Subcutaneous abdominal adipose tissue (tissue), 5 donors: Measurements from ENCODE around the gene DNAH17.

Source experiments
- H3K27ac ChIP-seq: one replicate; pipeline ENCODE4 v1.7.0; 2013; ENCODE audit warnings: low read depth, mild to moderate bottlenecking, inconsistent platforms, low read length, moderate library complexity
- H3K27me3 ChIP-seq, 5 donors: one replicate each; pipeline ENCODE4 v1.7.0; 2013; ENCODE audit warnings: low read length in 5 of 5, inconsistent platforms in 1 of 5; ENCODE audit not compliant: control insufficient read depth in 5 of 5, insufficient read depth in 4 of 5
- H3K36me3 ChIP-seq, 5 donors: one replicate each; pipeline ENCODE4 v1.7.0; 2013; ENCODE audit warnings: low read length in 5 of 5; ENCODE audit not compliant: control insufficient read depth in 5 of 5, insufficient read depth in 5 of 5
- H3K4me1 ChIP-seq, 5 donors: one replicate each; pipeline ENCODE4 v1.7.0; 2013; ENCODE audit warnings: low read length in 5 of 5, mild to moderate bottlenecking in 3 of 5, moderate library complexity in 1 of 5; ENCODE audit not compliant: control insufficient read depth in 5 of 5, insufficient read depth in 5 of 5
- H3K4me3 ChIP-seq, 5 donors: one replicate each; pipeline ENCODE4 v1.7.0; 2013; ENCODE audit warnings: low read length in 5 of 5, low read depth in 1 of 5
- H3K9ac ChIP-seq, 5 donors: one replicate each; pipeline ENCODE4 v1.7.0; 2013; ENCODE audit warnings: low read length in 5 of 5, mild to moderate bottlenecking in 4 of 5, moderate library complexity in 3 of 5
- H3K9me3 ChIP-seq, 5 donors: one replicate each; pipeline ENCODE4 v1.7.0; 2013; ENCODE audit warnings: low read length in 5 of 5; ENCODE audit not compliant: control insufficient read depth in 5 of 5
- donor health status: healthy.
- donor health status: healthy.
- donor health status: healthy.
- donor health status: healthy.
- donor health status: healthy.

Gene DNAH17

GRCh38 chr17:78486946-78487680 is 90.1 kb downstream of the DNAH17 start:
- peaks cover 0 to 5% (median 3%) of the 10 kb centered on the region in 5 donors for H3K27me3 ChIP-seq

GRCh38 chr17:78486228-78486802 is 90.9 kb downstream of the DNAH17 start:
- Histone ChIP-seq H3K4me1 (peaks cover 2 to 11% (median 9%) of the 10 kb centered on the region in 5 donors), H3K4me3 (no peak overlapping the region), H3K27ac (no peak overlapping the region), H3K9me3 (no peaks in the 10 kb centered on the region), H3K9ac (no peak overlapping the region), H3K36me3 (no peaks in the 10 kb centered on the region), H3K27me3 (peaks cover 0 to 5% (median 3%) of the 10 kb centered on the region in 5 donors)

More at GRCh38 chr17:78486946-78487680, 90.1 kb downstream of the DNAH17 start:
- Histone ChIP-seq H3K4me1 (peaks cover 2 to 11% (median 9%) of the 10 kb centered on the region in 5 donors), H3K9ac (no peak overlapping the region), H3K4me3 (no peak overlapping the region), H3K9me3 (no peaks in the 10 kb centered on the region), H3K27ac (no peak overlapping the region), H3K36me3 (no peaks in the 10 kb centered on the region)

GRCh38 chr17:78485290-78486168 is 91.7 kb downstream of the DNAH17 start:
- Histone ChIP-seq H3K27me3 (peaks cover 0 to 5% (median 3%) of the 10 kb centered on the region in 5 donors), H3K36me3 (no peaks in the 10 kb centered on the region), H3K4me3 (peak overlapping the region in 1 of 5 donors; percentile 57), H3K4me1 (peaks cover 2 to 11% (median 9%) of the 10 kb centered on the region in 5 donors), H3K9ac (no peak overlapping the region), H3K27ac (no peak overlapping the region), H3K9me3 (no peaks in the 10 kb centered on the region)

GRCh38 chr17:78484271-78485246 is 92.6 kb downstream of the DNAH17 start:
- no peaks in the 10 kb centered on the region for H3K36me3 ChIP-seq
- peaks cover 0 to 5% (median 0%) of the 10 kb centered on the region in 5 donors for H3K27me3 ChIP-seq
- H3K9me3 ChIP-seq: no peaks in the 10 kb centered on the region
- peak overlapping the region; percentile 17 to 57 (median 48) for H3K4me3 ChIP-seq
- peak overlapping the region in 1 of 5 donors; percentile 31 for H3K9ac ChIP-seq
- H3K27ac ChIP-seq: no peak overlapping the region
- H3K4me1 ChIP-seq: peaks cover 2 to 11% (median 9%) of the 10 kb centered on the region in 5 donors

GRCh38 chr17:78479369-78479768 is 97.8 kb downstream of the DNAH17 start:
- H3K27ac ChIP-seq: no peak overlapping the region
- no peaks in the 10 kb centered on the region for H3K36me3 ChIP-seq
- H3K9ac ChIP-seq: no peak overlapping the region
- H3K4me3 ChIP-seq: no peak overlapping the region
- H3K9me3 ChIP-seq: no peaks in the 10 kb centered on the region
- peaks cover 3 to 24% (median 11%) of the 10 kb centered on the region in 5 donors for H3K27me3 ChIP-seq
- H3K4me1 ChIP-seq: peaks cover 2 to 5% (median 4%) of the 10 kb centered on the region in 5 donors

- no peak overlapping the region for H3K4me3 ChIP-seq
- H3K27me3 ChIP-seq: peaks cover 0 to 24% (median 11%) of the 10 kb centered on the region in 5 donors
- H3K36me3 ChIP-seq: no peaks in the 10 kb centered on the region
- no peaks in the 10 kb centered on the region for H3K9me3 ChIP-seq
- H3K27ac ChIP-seq: no peak overlapping the region
- H3K4me1 ChIP-seq: no peaks in the 10 kb centered on the region
- H3K9ac ChIP-seq: no peak overlapping the region
These were observed 98.4 kb downstream of the DNAH17 start for GRCh38 chr17:78478757-78479297.

GRCh38 chr17:78477913-78478756 is 99.1 kb downstream of the DNAH17 start:
- H3K4me1 ChIP-seq: no peaks in the 10 kb centered on the region
- peaks cover 4 to 24% (median 12%) of the 10 kb centered on the region in 5 donors for H3K27me3 ChIP-seq
- H3K27ac ChIP-seq: no peak overlapping the region
- H3K9me3 ChIP-seq: no peaks in the 10 kb centered on the region
- no peak overlapping the region for H3K9ac ChIP-seq
- H3K4me3 ChIP-seq: no peak overlapping the region
- H3K36me3 ChIP-seq: no peaks in the 10 kb centered on the region

- no peaks in the 10 kb centered on the region for H3K36me3 ChIP-seq
- no peak overlapping the region for H3K4me3 ChIP-seq
- no peak overlapping the region for H3K27ac ChIP-seq
- peaks cover 9 to 28% (median 18%) of the 10 kb centered on the region in 5 donors for H3K27me3 ChIP-seq
- no peak overlapping the region for H3K9ac ChIP-seq
- H3K4me1 ChIP-seq: no peaks in the 10 kb centered on the region
- H3K9me3 ChIP-seq: no peaks in the 10 kb centered on the region
These were observed 100.2 kb downstream of the DNAH17 start for GRCh38 chr17:78476973-78477372.
